NOMO-1 treated with DMSO at 0.1 percent for 48 hours (cell line): ENCODE measurements around the gene CCL21.
"Not testable (repeated sequence)": the region's sequence is repeated elsewhere in the genome, so short reads cannot be mapped to it uniquely, and the experiment has no call there.

Experiments used
- DNase-seq: peaks from one replicate; lab custom pipeline; 2025; ENCODE audit not compliant: unreplicated experiment; lab: John Stamatoyannopoulos, UW

The CCL21 gene

GRCh38 chr9:34710023-34710422 is at the start of gene CCL21:
TSS of gene CCL21 (minus strand) at chr9:34710136. CDS start at chr9:34710066, 70 bp downstream.
- no peak for DNase-seq

- no peak for DNase-seq
Observed at GRCh38 chr9:34759432-34760134, 49.6 kb upstream of the CCL21 start.

- not testable (repeated sequence) for DNase-seq
Observed at GRCh38 chr9:34750320-34750719, 40.4 kb upstream of the CCL21 start.

GRCh38 chr9:34746526-34746925 is 36.6 kb upstream of the CCL21 start:
- DNase-seq = no peak

GRCh38 chr9:34744295-34745221 is 34.6 kb upstream of the CCL21 start:
- DNase-seq = no peak

GRCh38 chr9:34742710-34743109 is 32.8 kb upstream of the CCL21 start:
- DNase-seq = no peak

GRCh38 chr9:34741628-34742027 is 31.7 kb upstream of the CCL21 start:
- DNase-seq = peak; percentile 72

- not testable (repeated sequence) for DNase-seq
Observed at GRCh38 chr9:34740176-34740575, 30.2 kb upstream of the CCL21 start.

- DNase-seq = no peak
Observed at GRCh38 chr9:34737677-34738260, 27.8 kb upstream of the CCL21 start.

GRCh38 chr9:34734720-34735119 is 24.8 kb upstream of the CCL21 start:
- DNase-seq = no peak

GRCh38 chr9:34732886-34733285 is 22.9 kb upstream of the CCL21 start:
- no peak for DNase-seq

- no peak for DNase-seq
Observed at GRCh38 chr9:34732478-34732877, 22.5 kb upstream of the CCL21 start.

- no peak for DNase-seq
Observed at GRCh38 chr9:34723141-34723540, 13.2 kb upstream of the CCL21 start.

- not testable (repeated sequence) for DNase-seq
Observed at GRCh38 chr9:34719769-34720025, 9.8 kb upstream of the CCL21 start.

GRCh38 chr9:34719021-34719768 is 9.3 kb upstream of the CCL21 start:
- DNase-seq = no peak

- DNase-seq = no peak
Observed at GRCh38 chr9:34717996-34718614, 8.2 kb upstream of the CCL21 start.

- no peak for DNase-seq
Observed at GRCh38 chr9:34716711-34717110, 6.8 kb upstream of the CCL21 start.

- DNase-seq = no peak
Observed at GRCh38 chr9:34715639-34716215, 5.8 kb upstream of the CCL21 start.

- DNase-seq = no peak
Observed at GRCh38 chr9:34714007-34714406, 4.1 kb upstream of the CCL21 start.

GRCh38 chr9:34712140-34712539 is 2.2 kb upstream of the CCL21 start:
- no peak for DNase-seq
